PFSK-1 (cell line): ENCODE results near the gene C6orf15.

Experiments used
- POLR2AphosphoS5 ChIP-seq: IDR thresholded peaks from 2 replicates; pipeline ENCODE4 v1.6.1; 2012; ENCODE audit warnings: low read depth, mild to moderate bottlenecking, control low read depth, low read length, moderate library complexity
- SIN3A ChIP-seq: IDR thresholded peaks from 2 replicates; pipeline ENCODE4 v1.6.1; 2012; ENCODE audit warnings: mild to moderate bottlenecking, low read length, moderate library complexity, borderline replicate concordance; ENCODE audit not compliant: insufficient read depth
- TAF1 ChIP-seq: IDR thresholded peaks from 2 replicates; pipeline ENCODE4 v1.6.1; 2012; ENCODE audit warnings: low read length, control low read depth, borderline replicate concordance; ENCODE audit not compliant: insufficient read depth
- TF ChIP-seq, protein P1 (sequence below), 2 experiments: IDR thresholded peaks; 2 replicates each; pipeline versions ENCODE4 v1.6.1 to v1.8.0; 2011 to 2012; ENCODE audit warnings: low read depth in 2 of 2, low read length in 2 of 2, control low read depth in 1 of 2, inconsistent platforms in 1 of 2, mild to moderate bottlenecking in 1 of 2, moderate library complexity in 1 of 2; ENCODE audit not compliant: insufficient read depth in 1 of 2

DNA sequence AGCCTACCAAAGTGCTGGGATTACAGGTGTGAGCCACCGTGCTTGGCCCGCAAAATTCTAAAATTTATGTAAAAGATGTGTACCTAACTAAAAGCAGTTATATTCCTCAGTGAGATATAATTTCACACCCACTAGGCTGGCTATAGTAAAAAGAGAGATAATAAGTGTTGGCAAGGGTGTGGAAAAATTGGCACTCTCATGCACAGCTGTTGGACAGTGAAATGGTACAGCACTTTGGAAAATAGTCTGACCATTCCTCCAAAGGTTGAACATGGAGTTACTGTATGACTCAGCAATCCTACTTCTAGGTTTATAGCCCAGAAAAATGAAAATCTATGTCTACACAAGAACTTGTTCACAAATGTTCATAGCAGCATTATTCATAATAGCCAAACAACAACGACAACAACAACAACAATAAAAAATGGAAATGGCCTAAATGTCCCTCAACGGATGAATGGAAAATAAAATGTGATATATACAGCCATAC, 13.9 kb downstream of the C6orf15 start:
- TF ChIP-seq SIN3A (no peak), POLR2AphosphoS5 (no peak), TAF1 (no peak)
- TF ChIP-seq, protein P1, sequence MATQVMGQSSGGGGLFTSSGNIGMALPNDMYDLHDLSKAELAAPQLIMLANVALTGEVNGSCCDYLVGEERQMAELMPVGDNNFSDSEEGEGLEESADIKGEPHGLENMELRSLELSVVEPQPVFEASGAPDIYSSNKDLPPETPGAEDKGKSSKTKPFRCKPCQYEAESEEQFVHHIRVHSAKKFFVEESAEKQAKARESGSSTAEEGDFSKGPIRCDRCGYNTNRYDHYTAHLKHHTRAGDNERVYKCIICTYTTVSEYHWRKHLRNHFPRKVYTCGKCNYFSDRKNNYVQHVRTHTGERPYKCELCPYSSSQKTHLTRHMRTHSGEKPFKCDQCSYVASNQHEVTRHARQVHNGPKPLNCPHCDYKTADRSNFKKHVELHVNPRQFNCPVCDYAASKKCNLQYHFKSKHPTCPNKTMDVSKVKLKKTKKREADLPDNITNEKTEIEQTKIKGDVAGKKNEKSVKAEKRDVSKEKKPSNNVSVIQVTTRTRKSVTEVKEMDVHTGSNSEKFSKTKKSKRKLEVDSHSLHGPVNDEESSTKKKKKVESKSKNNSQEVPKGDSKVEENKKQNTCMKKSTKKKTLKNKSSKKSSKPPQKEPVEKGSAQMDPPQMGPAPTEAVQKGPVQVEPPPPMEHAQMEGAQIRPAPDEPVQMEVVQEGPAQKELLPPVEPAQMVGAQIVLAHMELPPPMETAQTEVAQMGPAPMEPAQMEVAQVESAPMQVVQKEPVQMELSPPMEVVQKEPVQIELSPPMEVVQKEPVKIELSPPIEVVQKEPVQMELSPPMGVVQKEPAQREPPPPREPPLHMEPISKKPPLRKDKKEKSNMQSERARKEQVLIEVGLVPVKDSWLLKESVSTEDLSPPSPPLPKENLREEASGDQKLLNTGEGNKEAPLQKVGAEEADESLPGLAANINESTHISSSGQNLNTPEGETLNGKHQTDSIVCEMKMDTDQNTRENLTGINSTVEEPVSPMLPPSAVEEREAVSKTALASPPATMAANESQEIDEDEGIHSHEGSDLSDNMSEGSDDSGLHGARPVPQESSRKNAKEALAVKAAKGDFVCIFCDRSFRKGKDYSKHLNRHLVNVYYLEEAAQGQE (IDR thresholded peaks at IDR 0.05; ENCODE audit: insufficient read depth in 1 of 2, low read depth in 2 of 2, low read length in 2 of 2), result no peak
